A549 (cell line): ENCODE measurements around the gene FBXO15. TPM values are rescaled to one million over a fixed set of nuclear protein-coding genes. Genes with fewer than 3 reads are reported as not detected.
A peak's percentile ranks its signal among the peaks of the same experiment; 100 is the strongest.

Experiments
- ATAC-seq, 2 experiments: fragments of 200-7000 bp in 1 of 2; fragments of >200 bp in 1 of 2; cut with Nextera tagmentation in 1 of 2; cut with Tn5 transposase in 1 of 2; 3 replicates each; pipeline versions ENCODE4 v1.8.0 to v1.9.1; 2018 to 2020; ENCODE audit warnings: mild to moderate bottlenecking in 1 of 2, moderate library complexity in 1 of 2
- CTCF ChIA-PET: fragments of 300-600 bp; sonication (Branson Sonifier 250); formaldehyde crosslinking; extraction: SDS; loops from one replicate; lab custom pipeline; 2021; ENCODE audit warnings: antibody characterized with exemption, inconsistent platforms; lab: Yijun Ruan, JAX
- POLR2A ChIA-PET: fragments of 350-600 bp; formaldehyde crosslinking; extraction: SDS; loops from one replicate; lab custom pipeline; 2021; ENCODE audit warnings: antibody characterized with exemption, inconsistent platforms; lab: Yijun Ruan, JAX
- DNase-seq, 2 experiments: peaks; one replicate each; pipeline versions ENCODE4 v3.0.0 to v3.0.0-alpha.2; 2011 to 2016; ENCODE audit warnings: low read depth in 1 of 2, low spot score in 1 of 2
- FAIRE-seq: peaks from 2 replicates; lab custom pipeline; 2011; peaks lifted over from hg19 to GRCh38; lab: Jason Lieb, UNC
- H3K27ac ChIP-seq, 2 experiments: fragments of >200 bp; sonication (Bioruptor Twin); formaldehyde crosslinking; 3 replicates each; pipeline ENCODE4 v1.5.1; 2016 to 2017
- H3K4me1 ChIP-seq: fragments of >200 bp; sonication (Bioruptor Twin); formaldehyde crosslinking; 3 replicates; pipeline ENCODE4 v1.6.1; 2016
- H3K4me2 ChIP-seq: fragments of >200 bp; sonication (Bioruptor Twin); formaldehyde crosslinking; 3 replicates; pipeline ENCODE4 v1.6.1; 2016
- H3K4me3 ChIP-seq: fragments of >200 bp; sonication (Bioruptor Twin); formaldehyde crosslinking; 3 replicates; pipeline ENCODE4 v1.5.1; 2016
- H3K9me3 ChIP-seq: fragments of >200 bp; sonication (Bioruptor Twin); formaldehyde crosslinking; 3 replicates; pipeline ENCODE4 v1.6.1; 2016
- BHLHE40 ChIP-seq: IDR thresholded peaks from 2 replicates; pipeline ENCODE4 v1.6.1; 2012; ENCODE audit warnings: low read depth, low read length, inconsistent platforms
- CBX2 ChIP-seq: fragments of 200-600 bp; sonication (generic); IDR thresholded peaks from 2 replicates; pipeline ENCODE4 v1.6.1; 2016; ENCODE audit warnings: low read depth, mild to moderate bottlenecking, borderline replicate concordance
- CBX8 ChIP-seq: fragments of 200-600 bp; sonication (generic); IDR thresholded peaks from 2 replicates; pipeline ENCODE4 v1.6.1; 2016
- ESRRA ChIP-seq: fragments of 150-350 bp; IDR thresholded peaks from 2 replicates; pipeline ENCODE4 v1.6.1; 2014; ENCODE audit warnings: mild to moderate bottlenecking, low read length, borderline replicate concordance
- FOSL2 ChIP-seq, 2 experiments: fragments of 450-650 bp in 1 of 2; fragments of >200 bp in 1 of 2; sonication (Bioruptor Twin) in 1 of 2; formaldehyde crosslinking; IDR thresholded peaks; 2 replicates each; pipeline versions ENCODE4 v1.5.0 to v1.6.1; 2016 to 2020; ENCODE audit warnings: mild to moderate bottlenecking in 1 of 2, moderate library complexity in 1 of 2
- HEYL ChIP-seq: fragments of 250-450 bp; sonication (Bioruptor Pico); IDR thresholded peaks from 2 replicates; pipeline ENCODE4 v1.8.0; 2021; ENCODE audit warnings: mild to moderate bottlenecking, moderate library complexity
- KDM1A ChIP-seq: fragments of 200-600 bp; sonication (generic); IDR thresholded peaks from 2 replicates; pipeline ENCODE4 v1.6.1; 2016; ENCODE audit warnings: low read depth, mild to moderate bottlenecking
- NR3C1 ChIP-seq: fragments of >200 bp; sonication (Bioruptor Twin); formaldehyde crosslinking; IDR thresholded peaks from 3 replicates; pipeline ENCODE4 v1.6.1; 2017
- PHF8 ChIP-seq: fragments of 200-600 bp; sonication (generic); IDR thresholded peaks from 2 replicates; pipeline ENCODE4 v1.6.1; 2016; ENCODE audit warnings: low read depth, mild to moderate bottlenecking, antibody characterized with exemption, moderate library complexity, borderline replicate concordance
- RAD21 ChIP-seq, 2 experiments: fragments of >200 bp in 1 of 2; sonication (Bioruptor Twin) in 1 of 2; formaldehyde crosslinking in 1 of 2; IDR thresholded peaks in 1 of 2; conservative IDR thresholded peaks in 1 of 2; 2 replicates in 1 of 2; 3 replicates in 1 of 2; pipeline ENCODE4 v1.6.1; 2012 to 2018; ENCODE audit warnings: inconsistent platforms in 1 of 2
- RNF2 ChIP-seq: fragments of 200-600 bp; sonication (generic); IDR thresholded peaks from 2 replicates; pipeline ENCODE4 v1.6.1; 2016; ENCODE audit warnings: low read depth, mild to moderate bottlenecking, antibody characterized with exemption, moderate library complexity, borderline replicate concordance
- TP53 ChIP-seq: fragments of 250-450 bp; sonication (Bioruptor Pico); IDR thresholded peaks from 2 replicates; pipeline ENCODE4 v1.5.0; 2021; ENCODE audit warnings: mild to moderate bottlenecking, moderate library complexity
- ZC3H11A ChIP-seq: fragments of 450-650 bp; IDR thresholded peaks from 2 replicates; pipeline ENCODE4 v1.6.1; 2014; ENCODE audit warnings: antibody characterized with exemption, mild to moderate bottlenecking
- ZFP36 ChIP-seq: fragments of 450-650 bp; IDR thresholded peaks from 2 replicates; pipeline ENCODE4 v1.6.1; 2014; ENCODE audit warnings: borderline replicate concordance; ENCODE audit not compliant: partially characterized antibody
- WGBS: methylation state at CpG from one replicate; pipeline ENCODE4 v1.1.6; 2017; ENCODE audit errors: missing lambda C conversion rate; 5-methylcytosine and 5-hydroxymethylcytosine counted together
- polyA plus RNA-seq, 4 experiments: library from polyadenylated mRNA; depleted of rRNA in 3 of 4; stranded (reverse); fragments of >200 nt; fragmentation: RNase III in 1 of 4; extraction: RNeasy Plus Mini Kit Qiagen cat#74134 plus additional on column Dnase treatment in 1 of 4; gene quantifications; 2 replicates in 3 of 4; 3 replicates in 1 of 4; pipeline ENCODE4 v1.2.3, GENCODE V29; 2011 to 2017
- TF ChIP-seq, protein P1 (sequence below): fragments of 150-350 bp; IDR thresholded peaks from 2 replicates; pipeline ENCODE4 v1.6.1; 2014; ENCODE audit warnings: low read depth, mild to moderate bottlenecking, low read length
- TF ChIP-seq, protein P2 (sequence below): fragments of 450-650 bp; IDR thresholded peaks from 2 replicates; pipeline ENCODE4 v1.6.1; 2014; ENCODE audit warnings: antibody characterized with exemption
- TF ChIP-seq, protein P3 (sequence below): fragments of 250-450 bp; sonication (Bioruptor Pico); IDR thresholded peaks from 2 replicates; pipeline ENCODE4 v1.5.0; 2021; ENCODE audit warnings: mild to moderate bottlenecking, moderate library complexity, borderline replicate concordance
- TF ChIP-seq, protein P4 (sequence below): fragments of >200 bp; sonication (Bioruptor Twin); formaldehyde crosslinking; IDR thresholded peaks from 3 replicates; pipeline ENCODE4 v1.5.1; 2016
- TF ChIP-seq, protein P5 (sequence below): IDR thresholded peaks from 2 replicates; pipeline ENCODE4 v1.6.1; 2012; ENCODE audit warnings: low read depth, borderline replicate concordance

Gene FBXO15
- polyA plus RNA-seq, 2 of the 4 experiments (the other 2 are of a cell fraction): 1.3 to 2.3 TPM

DNA sequence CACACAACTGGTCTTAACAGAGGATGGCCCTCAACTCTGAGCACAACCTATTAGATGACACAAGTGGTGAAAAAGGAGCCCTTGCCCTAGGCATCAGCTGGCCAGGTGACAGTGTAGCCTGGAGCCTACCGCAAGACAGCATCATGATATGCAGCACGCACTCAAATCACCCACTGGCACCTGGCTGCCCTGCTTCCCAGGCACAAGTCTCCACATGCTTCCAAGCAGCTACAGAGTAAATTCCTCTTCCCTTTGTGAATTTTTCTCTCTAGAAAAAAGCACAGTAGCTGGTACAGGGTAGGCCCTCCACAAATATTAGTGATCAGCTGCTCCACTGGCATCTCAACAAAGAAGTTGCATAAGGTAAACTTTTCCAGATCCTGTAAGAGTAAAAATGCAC is 6.0 kb downstream of the FBXO15 start:
- 97% methylated on average over 2 of the region's 2 CpGs for WGBS
- no peak for ATAC-seq
- CTCF ChIA-PET: no interaction called here
- Histone ChIP-seq H3K9me3 (no peaks in the 10 kb centered on the region), H3K4me1 (no peaks in the 10 kb centered on the region), H3K4me3 (no peak overlapping the region), H3K27ac (no peak overlapping the region), H3K4me2 (no peak overlapping the region)
- FAIRE-seq: no peak
- no peak for DNase-seq
- POLR2A ChIA-PET: no interaction called here
- TF ChIP-seq HEYL (CRISPR knock-in tag): no peak

DNA sequence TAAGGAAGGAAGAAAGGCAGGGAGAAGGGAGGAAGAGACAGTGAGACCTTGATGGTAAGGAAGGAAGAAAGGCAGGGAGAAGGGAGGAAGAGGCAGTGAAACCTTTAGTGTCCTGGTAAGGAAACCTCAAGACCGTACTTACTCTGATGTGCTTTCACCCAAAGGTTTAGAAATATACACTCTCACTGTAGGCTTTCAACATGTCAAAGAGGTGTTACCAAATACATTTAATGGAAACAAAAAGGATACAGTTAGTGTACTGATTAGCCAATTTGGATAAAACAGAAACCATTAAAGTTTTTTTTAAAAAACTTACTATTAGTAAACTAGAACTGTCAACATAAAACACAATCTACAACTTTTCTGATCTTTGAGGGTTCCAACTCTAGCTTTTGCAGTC is 7.1 kb downstream of the FBXO15 start:
- H3K4me2 ChIP-seq: no peak overlapping the region
- ATAC-seq (no peak), FAIRE-seq (no peak)
- WGBS: 56% methylated on average over 1 of the region's 1 CpG
- CTCF ChIA-PET: interaction anchor here (1.8 kb wide), 1 partner anchor 58 kb away, joined by 5 read pairs; no protein-coding TSS in a partner anchor
- no peaks in the 10 kb centered on the region for H3K4me1 ChIP-seq
- TF ChIP-seq, protein P1, sequence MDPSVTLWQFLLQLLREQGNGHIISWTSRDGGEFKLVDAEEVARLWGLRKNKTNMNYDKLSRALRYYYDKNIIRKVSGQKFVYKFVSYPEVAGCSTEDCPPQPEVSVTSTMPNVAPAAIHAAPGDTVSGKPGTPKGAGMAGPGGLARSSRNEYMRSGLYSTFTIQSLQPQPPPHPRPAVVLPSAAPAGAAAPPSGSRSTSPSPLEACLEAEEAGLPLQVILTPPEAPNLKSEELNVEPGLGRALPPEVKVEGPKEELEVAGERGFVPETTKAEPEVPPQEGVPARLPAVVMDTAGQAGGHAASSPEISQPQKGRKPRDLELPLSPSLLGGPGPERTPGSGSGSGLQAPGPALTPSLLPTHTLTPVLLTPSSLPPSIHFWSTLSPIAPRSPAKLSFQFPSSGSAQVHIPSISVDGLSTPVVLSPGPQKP: no peak
- TF ChIP-seq PHF8: no peak
- no peak for TF ChIP-seq CBX8
- TF ChIP-seq ESRRA: no peak
- TF ChIP-seq, protein P2, sequence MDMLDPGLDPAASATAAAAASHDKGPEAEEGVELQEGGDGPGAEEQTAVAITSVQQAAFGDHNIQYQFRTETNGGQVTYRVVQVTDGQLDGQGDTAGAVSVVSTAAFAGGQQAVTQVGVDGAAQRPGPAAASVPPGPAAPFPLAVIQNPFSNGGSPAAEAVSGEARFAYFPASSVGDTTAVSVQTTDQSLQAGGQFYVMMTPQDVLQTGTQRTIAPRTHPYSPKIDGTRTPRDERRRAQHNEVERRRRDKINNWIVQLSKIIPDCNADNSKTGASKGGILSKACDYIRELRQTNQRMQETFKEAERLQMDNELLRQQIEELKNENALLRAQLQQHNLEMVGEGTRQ: no peak
- TF ChIP-seq KDM1A: no peak
- TF ChIP-seq RNF2: no peak
- TF ChIP-seq TP53: no peak
- no peak for TF ChIP-seq CBX2
- TF ChIP-seq, protein P3, sequence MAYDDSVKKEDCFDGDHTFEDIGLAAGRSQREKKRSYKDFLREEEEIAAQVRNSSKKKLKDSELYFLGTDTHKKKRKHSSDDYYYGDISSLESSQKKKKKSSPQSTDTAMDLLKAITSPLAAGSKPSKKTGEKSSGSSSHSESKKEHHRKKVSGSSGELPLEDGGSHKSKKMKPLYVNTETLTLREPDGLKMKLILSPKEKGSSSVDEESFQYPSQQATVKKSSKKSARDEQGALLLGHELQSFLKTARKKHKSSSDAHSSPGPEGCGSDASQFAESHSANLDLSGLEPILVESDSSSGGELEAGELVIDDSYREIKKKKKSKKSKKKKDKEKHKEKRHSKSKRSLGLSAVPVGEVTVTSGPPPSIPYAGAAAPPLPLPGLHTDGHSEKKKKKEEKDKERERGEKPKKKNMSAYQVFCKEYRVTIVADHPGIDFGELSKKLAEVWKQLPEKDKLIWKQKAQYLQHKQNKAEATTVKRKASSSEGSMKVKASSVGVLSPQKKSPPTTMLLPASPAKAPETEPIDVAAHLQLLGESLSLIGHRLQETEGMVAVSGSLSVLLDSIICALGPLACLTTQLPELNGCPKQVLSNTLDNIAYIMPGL (CRISPR knock-in tag): no peak
- TF ChIP-seq, protein P4, sequence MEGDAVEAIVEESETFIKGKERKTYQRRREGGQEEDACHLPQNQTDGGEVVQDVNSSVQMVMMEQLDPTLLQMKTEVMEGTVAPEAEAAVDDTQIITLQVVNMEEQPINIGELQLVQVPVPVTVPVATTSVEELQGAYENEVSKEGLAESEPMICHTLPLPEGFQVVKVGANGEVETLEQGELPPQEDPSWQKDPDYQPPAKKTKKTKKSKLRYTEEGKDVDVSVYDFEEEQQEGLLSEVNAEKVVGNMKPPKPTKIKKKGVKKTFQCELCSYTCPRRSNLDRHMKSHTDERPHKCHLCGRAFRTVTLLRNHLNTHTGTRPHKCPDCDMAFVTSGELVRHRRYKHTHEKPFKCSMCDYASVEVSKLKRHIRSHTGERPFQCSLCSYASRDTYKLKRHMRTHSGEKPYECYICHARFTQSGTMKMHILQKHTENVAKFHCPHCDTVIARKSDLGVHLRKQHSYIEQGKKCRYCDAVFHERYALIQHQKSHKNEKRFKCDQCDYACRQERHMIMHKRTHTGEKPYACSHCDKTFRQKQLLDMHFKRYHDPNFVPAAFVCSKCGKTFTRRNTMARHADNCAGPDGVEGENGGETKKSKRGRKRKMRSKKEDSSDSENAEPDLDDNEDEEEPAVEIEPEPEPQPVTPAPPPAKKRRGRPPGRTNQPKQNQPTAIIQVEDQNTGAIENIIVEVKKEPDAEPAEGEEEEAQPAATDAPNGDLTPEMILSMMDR: no peak
- no peak for TF ChIP-seq ZC3H11A
- no peak for TF ChIP-seq BHLHE40
- TF ChIP-seq, protein P5, sequence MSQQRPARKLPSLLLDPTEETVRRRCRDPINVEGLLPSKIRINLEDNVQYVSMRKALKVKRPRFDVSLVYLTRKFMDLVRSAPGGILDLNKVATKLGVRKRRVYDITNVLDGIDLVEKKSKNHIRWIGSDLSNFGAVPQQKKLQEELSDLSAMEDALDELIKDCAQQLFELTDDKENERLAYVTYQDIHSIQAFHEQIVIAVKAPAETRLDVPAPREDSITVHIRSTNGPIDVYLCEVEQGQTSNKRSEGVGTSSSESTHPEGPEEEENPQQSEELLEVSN: no peak
- no peak for TF ChIP-seq RAD21 (conservative IDR thresholded peaks at IDR 0.05 in 1 of 2, IDR thresholded peaks at IDR 0.05 in 1 of 2)
- no peak for TF ChIP-seq ZFP36
- TF ChIP-seq, all 56 proteins: peak for 0
- Histone ChIP-seq H3K9me3 (no peaks in the 10 kb centered on the region), H3K4me3 (no peak overlapping the region), H3K27ac (no peak overlapping the region)
- no peak for DNase-seq
- POLR2A ChIA-PET: no interaction called here

DNA sequence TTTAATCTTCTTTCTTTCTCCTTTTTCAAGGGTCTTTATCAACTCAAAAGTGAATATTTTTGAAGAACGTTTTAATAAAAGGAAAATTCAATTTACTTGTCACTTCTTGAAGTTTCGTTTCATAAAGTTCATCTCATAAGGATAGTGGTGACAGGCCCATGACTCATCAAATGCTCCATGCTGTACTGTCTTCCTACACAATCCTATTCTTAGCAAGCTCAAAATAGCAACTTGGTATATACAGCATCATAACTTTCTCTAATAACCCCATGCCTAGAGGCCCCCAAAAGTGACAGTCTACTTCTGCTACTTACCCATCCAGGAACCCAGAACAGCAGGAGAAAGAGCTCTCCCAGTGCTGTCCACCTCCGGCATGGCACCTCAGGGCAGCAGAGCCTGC is 7.7 kb downstream of the FBXO15 start:
- Histone ChIP-seq H3K4me1 (no peaks in the 10 kb centered on the region), H3K9me3 (no peaks in the 10 kb centered on the region), H3K4me3 (no peak overlapping the region), H3K27ac (no peak overlapping the region), H3K4me2 (no peak overlapping the region)
- no peak for ATAC-seq
- FAIRE-seq: no peak
- CTCF ChIA-PET: interaction anchor here (1.8 kb wide), 1 partner anchor 58 kb away, joined by 5 read pairs; no protein-coding TSS in a partner anchor
- 34% methylated on average over 3 of the region's 3 CpGs for WGBS
- POLR2A ChIA-PET: no interaction called here
- TF ChIP-seq NR3C1 (no peak), FOSL2 (IDR thresholded peaks at IDR 0.05) (no peak), FOSL2 (CRISPR knock-in tag; IDR thresholded peaks at IDR 0.05) (peak; percentile 47; the same call in 1 of the 2 replicates)
- TF ChIP-seq, all 56 proteins: peak for 1
- no peak for DNase-seq
